Kidney capillary endothelial cell (primary cell): ENCODE results near the gene MEGF6.

Source experiments
- DNase-seq: peaks from one replicate; pipeline ENCODE4 v3.0.0-alpha.2; 2018; ENCODE audit warnings: low spot score

Gene MEGF6

DNA sequence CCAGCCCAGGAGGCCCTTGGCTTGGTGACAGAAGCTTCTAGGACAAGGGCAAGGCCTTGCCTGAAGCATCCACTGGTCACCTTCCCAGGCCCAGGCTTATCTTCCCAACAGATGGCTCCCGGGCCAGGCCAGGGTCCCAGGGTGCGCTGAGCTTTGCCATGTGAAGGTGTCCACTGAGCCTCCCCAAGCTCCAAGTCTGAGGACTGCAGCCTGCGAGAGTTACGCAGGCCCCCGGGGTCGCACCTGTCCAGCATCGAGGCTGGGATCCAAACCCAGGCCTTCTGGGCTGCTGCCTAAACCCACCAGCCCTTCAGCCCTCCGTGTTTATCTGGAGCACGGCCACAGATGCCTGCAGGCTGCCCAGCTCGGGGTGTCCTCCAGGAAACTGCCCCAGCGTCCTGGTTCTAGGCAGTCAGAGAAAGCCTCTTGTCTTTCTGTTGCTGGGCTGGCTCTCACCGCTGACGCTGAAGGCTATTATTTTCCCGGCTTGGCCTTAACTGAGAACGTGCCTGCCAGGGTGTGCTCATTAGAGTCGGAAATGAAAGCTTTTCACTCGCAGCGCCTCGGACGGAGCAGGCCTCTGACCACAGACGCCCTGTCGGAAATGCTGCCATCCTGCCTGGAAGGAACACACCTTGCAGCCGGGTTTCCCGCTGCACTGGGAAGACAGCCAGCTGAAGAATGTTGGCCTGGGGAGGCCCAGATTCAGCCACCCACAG lies 71.4 kb downstream of the MEGF6 start:
- peak; percentile 47 for DNase-seq

DNA sequence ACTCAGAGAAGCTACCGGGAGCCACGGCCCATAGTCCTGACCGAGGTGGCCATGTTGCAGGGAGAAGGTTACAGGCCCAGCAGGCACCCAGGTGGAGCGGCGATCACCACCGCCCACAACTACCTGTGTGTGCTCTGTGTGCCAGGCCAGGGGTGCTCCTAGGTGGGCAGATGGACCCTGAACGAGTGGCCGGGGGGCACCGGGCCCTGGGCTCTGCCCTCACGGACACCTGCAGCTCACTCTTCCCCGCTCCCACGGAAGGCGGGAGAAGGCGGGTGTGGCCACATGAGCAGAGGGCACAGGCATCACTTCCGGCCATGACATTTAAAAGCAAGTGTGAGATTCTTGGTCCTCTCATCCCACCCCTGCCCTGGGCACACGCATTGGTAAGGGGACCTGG lies 73.9 kb downstream of the MEGF6 start:
- no peak for DNase-seq

GRCh38 chr1:3536420-3537195 lies 74.7 kb downstream of the MEGF6 start:
- DNase-seq = no peak

DNA sequence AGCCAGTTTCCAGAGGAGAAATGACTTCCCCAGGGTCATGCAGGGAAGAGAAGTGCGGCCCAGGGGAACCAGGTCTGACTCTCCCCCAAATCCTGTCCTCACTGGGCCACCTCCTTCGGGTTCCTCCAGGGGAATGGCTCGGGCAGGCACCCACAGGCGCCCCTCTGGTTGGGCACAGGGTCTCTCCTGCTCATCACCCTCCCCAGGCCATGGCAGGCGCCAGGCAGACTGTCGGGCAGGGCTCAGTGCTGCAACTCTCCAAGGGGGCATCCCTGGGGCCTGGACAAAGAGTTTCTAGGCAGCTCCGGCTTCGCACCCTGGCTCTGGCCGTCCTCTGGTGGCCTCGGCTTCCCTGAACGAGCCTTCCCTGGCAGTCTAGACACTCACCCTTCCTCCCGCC lies 75.6 kb downstream of the MEGF6 start:
- no peak for DNase-seq

GRCh38 chr1:3534803-3535637 lies 76.3 kb downstream of the MEGF6 start:
- no peak for DNase-seq

- no peak for DNase-seq
Measured at GRCh38 chr1:3533067-3534048, 78.0 kb downstream of the MEGF6 start.

GRCh38 chr1:3531928-3532327 lies 79.4 kb downstream of the MEGF6 start:
- DNase-seq = no peak

DNA sequence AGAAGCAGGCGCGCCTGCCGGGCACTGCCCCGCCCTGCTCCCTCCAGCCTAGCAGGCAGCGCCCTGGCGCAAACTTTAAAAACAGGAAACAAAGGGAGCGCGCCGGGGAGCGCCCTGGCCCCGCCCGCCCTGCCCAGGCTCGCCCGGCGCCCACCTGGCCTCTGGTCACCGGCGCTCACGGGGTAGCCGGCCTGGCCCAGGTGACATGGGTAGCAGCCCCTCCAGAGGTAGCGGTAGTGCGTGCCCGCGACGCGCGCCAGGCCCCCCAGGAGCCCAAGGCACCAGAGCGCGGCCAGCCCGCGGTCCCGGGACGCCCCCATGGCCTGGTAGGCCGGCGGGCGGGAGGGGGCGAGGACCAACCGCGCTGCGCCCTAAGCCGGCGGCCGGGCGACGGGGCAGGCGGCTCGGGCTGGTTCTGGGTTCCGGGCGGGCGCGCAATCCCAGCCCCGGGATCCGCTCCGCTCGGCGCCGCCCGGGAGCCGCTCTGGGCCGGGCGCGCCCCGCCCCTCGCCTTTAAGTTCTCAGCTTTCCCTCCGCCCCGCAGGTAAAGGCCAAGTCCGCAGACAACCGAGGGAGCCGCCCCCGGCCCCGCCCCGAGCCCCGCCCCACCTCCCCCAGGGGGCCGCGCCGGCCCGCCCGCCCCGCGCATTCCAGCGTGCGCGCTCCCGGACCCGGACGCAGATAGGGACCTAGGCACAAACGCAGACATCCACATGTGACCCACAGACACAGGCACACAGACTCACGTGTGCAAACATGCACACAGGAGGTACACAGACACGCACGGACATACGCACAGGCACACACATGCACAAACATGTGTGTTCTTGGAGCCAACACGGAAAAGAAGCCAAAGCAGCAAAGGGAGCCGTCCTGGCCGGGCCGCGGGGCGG lies 80.1 kb downstream of the MEGF6 start:
- peak; percentile 30 for DNase-seq

GRCh38 chr1:3530086-3530925 lies 81.0 kb downstream of the MEGF6 start:
- DNase-seq = no peak

DNA sequence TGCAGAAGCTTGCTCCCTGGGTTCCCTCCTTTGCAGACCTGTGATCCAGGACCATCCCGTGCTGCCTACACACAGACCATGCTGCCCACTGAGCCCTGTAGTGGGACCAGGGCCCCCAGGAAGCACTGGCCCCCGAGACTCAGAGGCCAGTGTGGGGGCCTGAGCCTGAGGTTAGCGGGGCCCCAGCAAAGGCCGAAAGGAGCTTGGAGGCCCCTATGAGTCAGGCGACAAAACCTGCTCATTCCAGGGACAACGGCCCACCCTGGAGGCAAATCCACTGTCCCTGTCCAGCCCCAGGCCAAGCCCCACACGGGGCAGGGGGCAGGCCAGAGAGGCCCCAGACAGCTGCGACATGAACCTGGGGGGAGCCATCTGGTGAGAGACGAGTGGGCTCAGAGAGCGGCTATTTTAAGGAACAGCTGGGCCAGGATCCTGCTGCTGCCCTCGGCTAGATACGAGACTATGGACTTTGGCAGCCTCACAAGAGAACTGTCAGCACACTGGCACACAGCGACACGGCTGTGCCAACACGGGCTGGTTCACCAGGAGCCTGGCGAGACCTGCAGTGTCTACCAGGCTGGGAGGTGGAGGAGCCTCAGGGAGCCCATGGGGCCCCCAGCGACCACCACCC lies 82.1 kb downstream of the MEGF6 start:
- DNase-seq = no peak

DNA sequence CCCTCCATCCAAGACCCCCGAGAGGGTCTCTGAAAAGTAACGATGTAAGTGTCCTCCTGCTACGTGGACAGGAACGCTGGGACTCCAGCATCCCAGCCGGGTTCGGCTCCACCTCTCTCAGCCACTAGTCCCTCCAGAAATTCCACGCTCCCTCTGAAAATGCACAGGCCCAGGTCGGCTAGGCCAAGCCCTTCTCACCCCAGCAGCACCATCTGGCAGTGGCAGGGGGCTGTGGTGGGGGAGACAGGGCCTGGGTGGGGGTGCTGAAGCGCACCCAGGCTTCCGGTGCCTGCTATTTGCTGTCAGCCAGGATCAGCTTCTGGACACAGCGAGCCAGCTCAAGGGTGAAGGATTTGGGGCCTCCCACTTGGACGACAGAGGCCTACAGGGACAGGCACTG lies 83.5 kb downstream of the MEGF6 start:
- DNase-seq = no peak

GRCh38 chr1:3525551-3526482 lies 85.5 kb downstream of the MEGF6 start:
- DNase-seq = no peak

- DNase-seq = no peak
Measured at GRCh38 chr1:3524556-3525203, 86.6 kb downstream of the MEGF6 start.

DNA sequence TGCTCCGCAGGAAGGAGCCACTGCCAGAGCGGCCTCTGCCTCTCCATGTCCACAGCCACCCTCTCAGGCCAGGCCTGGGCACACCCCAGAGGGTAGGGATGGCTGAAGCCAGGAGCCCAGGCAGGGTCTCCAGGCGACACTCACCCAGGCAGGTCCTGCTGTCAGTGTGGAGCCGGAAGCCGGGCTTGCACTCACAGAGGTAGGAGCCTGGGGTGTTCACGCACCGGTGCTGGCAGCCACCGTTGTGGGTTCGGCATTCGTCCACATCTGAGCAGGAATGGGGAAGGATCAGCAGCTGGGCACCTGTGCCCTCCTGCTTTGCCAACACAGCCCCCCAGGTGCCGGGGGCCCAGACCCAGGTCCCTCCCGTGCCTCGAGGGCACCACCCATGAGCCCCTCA lies 87.3 kb downstream of the MEGF6 start:
- no peak for DNase-seq

DNA sequence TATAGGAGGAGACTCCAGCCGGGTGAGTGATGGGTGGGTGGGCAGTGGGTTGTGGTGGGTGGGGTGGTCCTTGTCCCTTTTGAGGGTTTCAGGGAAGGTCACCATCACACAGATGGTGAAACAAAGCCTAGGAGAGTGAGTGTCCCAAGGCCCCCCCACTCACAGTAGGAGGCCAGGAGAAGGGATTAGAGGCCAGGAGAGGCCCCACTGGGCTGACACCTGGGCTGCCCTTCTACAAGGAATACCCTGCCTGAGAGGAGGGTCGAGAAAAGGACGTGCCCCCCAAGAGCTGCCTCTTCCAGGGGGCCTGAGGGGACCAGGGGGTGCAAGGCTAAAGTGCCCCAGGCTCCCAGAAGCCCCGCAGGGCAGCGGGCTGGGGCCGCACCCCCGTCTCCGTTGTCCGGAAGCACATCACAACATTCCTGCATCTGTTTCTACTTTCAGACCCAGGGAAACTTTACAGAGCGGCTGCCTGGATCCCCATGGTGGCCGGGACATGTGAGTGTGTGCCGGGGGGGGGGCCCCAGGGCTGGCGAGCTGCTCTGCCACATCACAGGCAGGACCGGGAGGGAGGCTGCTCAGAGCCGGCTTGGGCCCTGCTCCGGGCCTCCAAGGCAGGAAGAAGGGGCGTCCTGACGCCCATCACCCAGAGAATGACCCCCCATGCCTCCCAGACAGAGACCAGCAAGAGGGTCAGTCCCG lies 88.6 kb downstream of the MEGF6 start:
- DNase-seq = no peak

DNA sequence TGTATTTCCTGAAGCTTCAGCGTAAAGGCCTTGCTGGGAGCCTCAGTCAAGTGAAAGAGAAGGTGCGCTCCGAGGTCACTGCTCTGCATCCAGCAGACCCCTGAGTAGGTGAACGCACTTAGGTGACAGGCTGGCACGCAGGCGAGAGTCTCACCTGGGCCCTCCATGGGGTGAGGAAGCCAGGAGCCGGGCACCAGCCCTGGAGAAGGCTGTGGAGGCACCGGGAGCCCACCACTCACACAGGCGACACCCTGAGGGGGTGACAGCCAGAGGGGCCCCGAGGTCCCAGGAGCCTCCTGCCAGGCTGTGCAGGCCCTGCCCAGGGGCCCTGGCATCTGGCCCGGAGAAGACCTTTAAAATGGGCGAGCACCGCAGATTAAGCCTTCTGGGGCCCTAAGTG lies 89.2 kb downstream of the MEGF6 start:
- no peak for DNase-seq

DNA sequence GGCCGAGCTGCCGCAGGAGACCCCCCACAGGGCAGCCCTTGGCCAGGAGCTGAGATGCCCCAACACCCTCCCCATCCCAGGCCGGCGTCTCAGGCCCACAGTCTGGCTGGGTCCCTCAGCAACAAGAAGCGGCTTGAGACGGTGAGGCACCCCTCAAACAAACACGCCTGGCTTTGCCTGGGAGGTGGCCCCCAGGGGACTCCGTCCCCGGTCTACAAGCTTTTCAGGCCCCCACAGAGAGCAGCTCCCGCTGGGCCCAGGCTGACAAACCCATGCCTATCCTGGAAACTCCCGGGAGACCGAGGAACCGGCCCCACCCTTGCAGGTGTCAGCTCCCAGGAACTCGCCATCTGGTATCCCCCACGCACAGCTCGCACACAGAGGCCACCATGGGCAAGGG lies 89.9 kb downstream of the MEGF6 start:
- DNase-seq = no peak
